GM11168 (cell line): ENCODE measurements around the gene C13orf42.

Experiments
- in situ Hi-C: fragments of 300-500 bp; cut with MboI; formaldehyde crosslinking; loops from one replicate; pipeline ENCODE4 v1.12.0; 2022; ENCODE audit warnings: low sequenced_read_pairs; ENCODE audit not compliant: unreplicated experiment

C13orf42 gene

GRCh38 chr13:51068501-51068900 lies 42.6 kb downstream of the C13orf42 start:
- in situ Hi-C loops = loop anchor here (25.0 kb wide), 2 partner anchors 256 to 1081 kb away; partner anchors contain the start of gene TRIM13

- in situ Hi-C loops = loop anchor here (25.0 kb wide), 2 partner anchors 255 to 1080 kb away; partner anchors contain the start of gene TRIM13
Measured at GRCh38 chr13:51067706-51068105, 43.4 kb downstream of the C13orf42 start.

- in situ Hi-C loops = loop anchor here (25.0 kb wide), 2 partner anchors 255 to 1080 kb away; partner anchors contain the start of gene TRIM13
Measured at GRCh38 chr13:51067210-51067701, 43.8 kb downstream of the C13orf42 start.

- in situ Hi-C loops = loop anchor here (25.0 kb wide), 2 partner anchors 254 to 1079 kb away; partner anchors contain the start of gene TRIM13
Measured at GRCh38 chr13:51066091-51066831, 44.8 kb downstream of the C13orf42 start.

- in situ Hi-C loops = loop anchor here (25.0 kb wide), 2 partner anchors 253 to 1078 kb away; partner anchors contain the start of gene TRIM13
Measured at GRCh38 chr13:51065372-51066090, 45.5 kb downstream of the C13orf42 start.

GRCh38 chr13:51064753-51065152 lies 46.3 kb downstream of the C13orf42 start:
- in situ Hi-C loops = loop anchor here (25.0 kb wide), 2 partner anchors 252 to 1077 kb away; partner anchors contain the start of gene TRIM13

GRCh38 chr13:51063909-51064308 lies 47.2 kb downstream of the C13orf42 start:
- in situ Hi-C loops = loop anchor here (25.0 kb wide), 2 partner anchors 252 to 1077 kb away; partner anchors contain the start of gene TRIM13

GRCh38 chr13:51058461-51059167 lies 52.5 kb downstream of the C13orf42 start:
- in situ Hi-C loops = loop anchor here (25.0 kb wide), 2 partner anchors 246 to 1071 kb away; partner anchors contain the start of gene TRIM13

GRCh38 chr13:51057906-51058305 lies 53.2 kb downstream of the C13orf42 start:
- in situ Hi-C loops = loop anchor here (25.0 kb wide), 2 partner anchors 246 to 1071 kb away; partner anchors contain the start of gene TRIM13

GRCh38 chr13:51057001-51057400 lies 54.1 kb downstream of the C13orf42 start:
- in situ Hi-C loops = loop anchor here (25.0 kb wide), 2 partner anchors 245 to 1070 kb away; partner anchors contain the start of gene TRIM13

- in situ Hi-C loops = loop anchor here (25.0 kb wide), 2 partner anchors 240 to 1065 kb away; partner anchors contain the start of gene TRIM13
Measured at GRCh38 chr13:51052581-51052980, 58.5 kb downstream of the C13orf42 start.

- in situ Hi-C loops = loop anchor here (25.0 kb wide), 2 partner anchors 238 to 1063 kb away; partner anchors contain the start of gene TRIM13
Measured at GRCh38 chr13:51050021-51050830, 60.8 kb downstream of the C13orf42 start.

- in situ Hi-C loops = no loop called here
Measured at GRCh38 chr13:51048616-51049015, 62.5 kb downstream of the C13orf42 start.

- in situ Hi-C loops = no loop called here
Measured at GRCh38 chr13:51048166-51048461, 63.0 kb downstream of the C13orf42 start.

- in situ Hi-C loops = no loop called here
Measured at GRCh38 chr13:51047434-51048165, 63.5 kb downstream of the C13orf42 start.

- in situ Hi-C loops = no loop called here
Measured at GRCh38 chr13:51045451-51045850, 65.6 kb downstream of the C13orf42 start.

- in situ Hi-C loops = no loop called here
Measured at GRCh38 chr13:51044023-51044665, 66.9 kb downstream of the C13orf42 start.

- in situ Hi-C loops = no loop called here
Measured at GRCh38 chr13:51043310-51043709, 67.8 kb downstream of the C13orf42 start.
